Left hindlimb (tissue), 1 donor: Measurements from ENCODE around the gene OASL.
"Not testable (repeated sequence)": the region's sequence is repeated elsewhere in the genome, so short reads cannot be mapped to it uniquely, and the experiment has no call there.

Source experiments
- DNase-seq: peaks from one replicate; pipeline ENCODE4 v3.0.0-alpha.2; 2018

Gene OASL

DNA sequence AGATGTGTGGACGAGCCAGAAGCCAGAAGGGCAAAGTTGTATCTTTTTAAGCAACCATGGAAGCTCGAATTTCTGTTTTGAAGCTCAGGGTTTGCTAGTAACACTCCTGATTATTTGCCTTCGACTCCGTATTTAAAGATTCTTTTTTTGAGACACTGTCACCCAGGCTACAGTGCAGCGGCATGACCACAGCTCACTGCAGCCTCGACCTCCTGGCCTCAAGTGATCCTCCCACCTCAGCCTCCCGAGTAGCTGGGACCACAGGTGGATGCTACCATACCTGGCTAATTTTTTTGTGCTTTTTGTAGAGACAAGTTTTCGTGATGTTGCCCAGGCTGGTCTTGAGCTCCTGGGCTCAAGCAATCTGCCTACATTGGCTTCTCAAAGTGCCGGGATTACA lies 18.7 kb upstream of the OASL start:
- no peak for DNase-seq

DNA sequence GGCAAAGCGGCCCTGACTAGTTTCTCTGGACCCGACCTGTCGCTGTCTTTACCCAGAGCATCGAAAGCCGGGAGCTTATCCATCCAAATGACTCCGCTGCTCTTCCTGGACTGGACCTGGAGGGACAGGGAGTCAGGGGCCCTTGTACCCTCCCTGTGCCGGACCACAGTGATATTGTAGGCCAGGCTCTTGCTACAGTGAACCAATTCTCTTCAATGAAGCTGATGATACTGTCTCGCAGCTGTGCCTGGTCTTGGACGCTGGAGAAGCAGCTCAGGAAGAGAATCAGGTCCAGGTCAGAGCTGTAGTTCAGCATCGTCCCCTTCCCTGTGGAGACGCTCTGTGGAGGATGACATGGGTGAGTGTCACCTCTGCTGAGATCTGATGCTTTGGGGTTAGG lies 14.7 kb upstream of the OASL start:
- DNase-seq: no peak

DNA sequence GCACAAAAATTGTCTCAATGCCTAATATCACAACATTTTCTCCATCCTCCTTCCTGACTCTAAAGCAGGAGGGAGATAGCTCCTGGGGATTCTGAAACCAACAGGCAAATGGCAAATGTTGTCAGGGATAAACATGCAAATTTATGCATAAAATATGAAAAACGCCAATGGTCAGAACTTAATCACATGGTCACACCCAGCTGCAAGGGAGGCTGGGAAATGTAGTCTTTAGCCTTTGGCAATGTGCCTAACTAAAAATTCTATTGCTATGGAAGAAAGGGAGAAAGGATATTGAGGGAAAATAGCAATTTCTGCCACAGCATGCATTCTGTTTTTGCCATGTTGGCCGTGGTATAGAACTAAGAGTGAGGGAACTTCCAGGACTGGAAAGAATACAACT lies 11.7 kb upstream of the OASL start:
- no peak for DNase-seq

DNA sequence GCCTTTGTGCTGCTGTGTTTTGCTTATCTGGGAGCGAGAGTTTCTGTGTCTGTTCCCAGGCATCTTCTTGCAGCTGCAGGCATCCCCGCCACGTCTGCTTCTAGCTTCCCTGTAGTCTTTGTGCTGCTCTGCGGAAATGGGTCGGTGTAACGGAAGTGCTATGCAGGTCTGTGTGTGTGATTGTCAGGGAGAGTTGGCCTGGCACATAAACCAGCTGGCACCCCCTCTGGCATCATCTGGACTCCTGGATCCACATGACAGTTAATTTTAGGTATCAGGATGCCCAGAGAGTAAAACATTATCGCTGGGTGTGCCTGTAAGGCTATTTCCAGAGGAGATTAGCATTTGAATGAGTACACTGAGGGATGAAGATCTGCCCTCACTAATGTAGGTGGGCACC lies 9.4 kb upstream of the OASL start:
- DNase-seq: no peak

DNA sequence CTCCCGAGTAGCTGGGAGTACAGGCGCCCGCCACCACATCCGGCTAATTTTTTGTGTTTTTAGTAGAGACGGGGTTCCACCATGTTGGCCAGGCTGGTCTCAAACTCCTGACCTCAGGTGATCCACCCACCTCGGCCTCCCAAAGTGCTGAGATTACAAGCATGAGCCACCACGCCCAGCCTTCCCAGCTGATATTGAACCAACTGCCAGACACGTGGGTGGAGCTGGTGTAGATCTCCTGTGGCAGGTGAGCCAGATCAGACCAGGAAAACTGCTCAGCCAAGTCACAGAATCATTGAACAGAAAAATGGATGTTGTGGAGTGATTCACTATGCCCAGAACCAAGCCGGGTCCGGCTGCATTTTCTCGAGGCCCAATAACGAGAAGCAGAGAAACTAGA lies 8.4 kb upstream of the OASL start:
- DNase-seq: not testable (repeated sequence)

DNA sequence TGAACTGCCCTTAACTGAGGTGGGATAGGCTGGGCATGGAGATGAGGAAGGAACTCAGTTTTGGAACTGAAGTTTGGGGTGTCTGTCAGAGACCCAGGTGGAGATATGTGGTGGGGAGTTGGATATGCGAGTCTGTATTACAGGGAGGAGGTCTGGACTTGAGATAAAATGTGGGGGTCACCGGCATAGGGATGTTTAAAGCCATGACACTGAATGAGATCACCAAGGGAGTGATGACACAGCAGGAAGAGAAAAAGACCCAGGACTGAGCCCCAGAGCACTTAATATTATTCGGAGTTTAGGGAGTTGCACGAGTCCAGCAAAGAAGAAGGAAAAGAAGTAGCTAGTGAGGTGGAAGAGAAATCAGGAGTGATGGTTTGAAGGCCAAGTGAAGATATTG lies 4.0 kb upstream of the OASL start:
- no peak for DNase-seq

DNA sequence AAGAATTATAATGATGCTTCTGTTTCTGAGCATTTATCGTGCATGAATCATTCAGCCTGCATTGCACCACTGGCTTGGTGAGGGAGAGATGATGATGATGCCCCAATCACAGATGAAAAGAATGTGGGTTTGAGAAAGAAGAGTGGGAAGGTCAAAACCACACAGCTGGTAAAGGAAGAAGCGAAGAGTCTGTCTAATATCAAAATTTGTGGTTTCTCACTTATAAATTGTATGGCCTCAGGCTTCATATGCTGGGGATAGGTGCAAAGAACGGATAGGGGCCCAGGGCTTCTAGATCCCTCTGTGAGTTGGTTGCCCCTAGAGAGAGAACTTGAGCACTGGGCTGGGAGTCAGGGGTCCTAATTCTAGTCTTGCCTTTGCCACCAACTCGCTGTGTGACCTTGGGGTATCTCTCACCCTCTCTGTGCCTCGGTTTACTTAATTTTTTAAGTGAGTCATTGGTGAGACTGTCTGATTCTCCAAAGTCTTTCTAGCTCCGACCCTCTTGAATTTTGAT lies 2.2 kb downstream of the OASL start:
- no peak for DNase-seq

DNA sequence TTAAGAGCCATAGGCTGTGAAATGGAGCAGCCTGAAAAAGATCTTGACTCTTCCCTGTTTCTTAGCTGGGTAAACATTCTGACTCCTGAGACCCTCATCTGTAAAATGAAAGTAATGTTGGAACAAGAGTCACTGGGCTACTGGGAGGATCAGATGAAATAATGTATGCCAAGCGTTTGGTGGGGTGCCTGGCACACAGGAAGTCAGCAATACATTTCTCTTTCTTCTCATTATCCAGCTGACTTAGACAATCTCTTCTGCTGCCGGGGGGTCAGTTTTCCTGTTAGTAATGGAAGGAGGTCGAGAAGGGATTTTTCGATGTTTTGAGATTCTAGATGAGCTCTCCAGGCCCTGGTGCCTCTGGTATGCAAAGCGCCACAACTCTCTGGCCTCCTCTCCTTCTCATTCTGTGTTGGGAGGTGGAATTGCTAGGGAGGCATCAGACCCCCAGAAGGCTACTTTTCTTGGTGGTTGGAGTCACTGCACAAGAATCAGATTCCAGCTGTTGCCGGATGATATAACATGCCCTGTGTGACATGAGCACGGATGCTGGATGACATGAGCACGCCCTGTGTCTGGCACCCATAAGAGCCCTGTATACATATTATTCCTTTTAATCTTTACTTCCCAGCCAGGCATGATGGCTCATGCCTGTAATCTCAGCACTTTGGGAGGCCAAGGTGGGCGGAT lies 4.3 kb downstream of the OASL start:
- DNase-seq: no peak

DNA sequence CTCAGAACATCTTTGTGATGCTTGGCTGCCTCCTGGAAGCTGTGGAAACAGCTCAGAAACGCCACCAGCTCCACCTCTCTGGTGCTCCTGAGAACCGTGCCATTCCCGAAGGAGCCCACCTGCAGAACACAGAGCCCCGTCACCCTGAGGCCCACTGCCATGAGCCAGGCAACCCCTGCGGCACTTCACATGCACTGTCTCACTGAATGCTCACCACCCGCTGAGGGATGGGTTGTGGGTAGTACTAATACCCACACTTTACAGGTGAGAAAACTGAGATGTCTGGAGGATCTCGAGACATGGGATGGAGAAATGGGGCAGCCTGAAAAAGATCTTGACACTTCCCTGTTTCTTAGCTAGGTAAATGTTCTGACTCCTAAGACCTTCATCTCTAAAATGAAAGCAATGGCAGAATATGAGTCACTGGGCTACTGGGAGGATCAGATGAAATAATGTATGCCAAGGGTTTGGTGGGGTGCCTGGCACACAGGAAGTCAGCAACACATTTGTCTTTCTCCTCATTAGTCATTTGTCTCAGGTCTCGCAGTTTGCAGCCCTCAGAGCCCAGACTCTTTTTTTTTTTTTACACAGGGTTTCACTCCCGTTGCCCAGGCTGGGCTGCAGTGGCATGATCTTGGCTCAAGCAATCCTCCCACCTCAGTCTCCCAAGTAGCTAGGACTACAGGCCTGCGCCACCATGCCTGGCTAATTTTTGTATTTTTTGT lies 5.3 kb downstream of the OASL start:
- DNase-seq: no peak

DNA sequence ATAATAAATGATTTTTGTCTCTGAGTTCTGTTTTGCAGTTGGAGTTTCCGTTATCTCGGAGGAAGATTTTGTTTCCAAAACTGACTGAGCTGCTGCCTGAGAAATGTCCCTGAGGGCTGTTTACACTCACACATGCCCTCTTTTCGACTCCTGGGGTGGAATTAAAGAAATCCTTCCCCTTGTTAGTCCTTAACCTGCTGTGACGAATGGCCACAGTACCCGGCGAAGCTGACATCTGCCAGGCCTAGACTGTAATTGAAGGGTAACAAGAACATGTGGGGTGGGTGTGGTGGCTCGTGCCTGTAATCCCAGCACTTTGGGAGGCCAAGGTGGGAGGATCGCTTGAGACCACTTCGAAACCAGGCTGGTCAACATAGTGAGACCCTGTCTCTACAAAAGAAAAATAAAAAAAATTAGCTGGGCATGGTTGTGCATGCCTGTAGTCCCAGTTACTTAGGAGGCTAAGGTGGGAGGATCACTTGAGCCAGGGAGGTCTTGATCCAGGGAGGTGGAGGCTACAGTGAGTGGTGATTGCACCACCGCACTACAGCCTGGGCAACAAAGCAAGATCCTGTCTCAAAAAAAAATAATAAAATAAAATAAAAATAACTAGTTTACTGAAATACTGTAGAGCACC lies 8.4 kb downstream of the OASL start:
- no peak for DNase-seq

DNA sequence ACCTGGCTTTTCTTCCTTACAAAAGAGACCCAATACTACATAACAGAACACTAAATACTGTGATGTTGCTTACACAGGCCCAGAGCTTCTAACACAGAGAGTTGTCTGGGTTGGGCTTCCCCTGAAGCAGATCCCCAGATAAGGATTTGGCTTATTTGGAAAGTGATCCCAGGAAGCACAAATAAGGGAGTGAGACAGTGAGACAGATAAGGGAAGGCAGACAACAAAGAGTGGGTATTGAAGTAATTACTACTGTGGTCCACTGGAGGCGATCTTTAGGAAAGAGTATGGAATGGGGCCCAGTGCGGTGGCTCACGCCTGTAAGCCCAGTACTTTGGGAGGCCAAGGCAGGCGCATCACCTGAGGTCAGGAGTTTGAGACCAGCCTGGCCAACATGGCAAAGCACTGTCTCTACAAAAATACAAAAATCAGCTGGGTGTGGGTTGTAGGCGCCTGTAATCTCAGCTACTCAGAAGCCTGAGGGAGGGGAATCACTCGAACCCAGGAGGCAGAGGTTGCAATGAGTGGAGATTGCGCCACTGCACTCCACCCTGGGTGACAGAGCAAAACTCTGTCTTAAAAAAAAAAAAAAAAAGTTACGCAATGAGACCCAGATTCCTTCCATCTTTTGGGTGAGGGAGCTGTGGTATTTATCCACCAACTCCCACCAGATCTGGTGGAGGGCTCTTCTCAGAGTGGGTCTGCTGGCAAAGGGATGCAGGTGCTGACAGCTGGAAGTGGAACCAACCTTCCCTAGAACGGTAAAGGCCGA lies 12.6 kb downstream of the OASL start:
- DNase-seq: no peak

DNA sequence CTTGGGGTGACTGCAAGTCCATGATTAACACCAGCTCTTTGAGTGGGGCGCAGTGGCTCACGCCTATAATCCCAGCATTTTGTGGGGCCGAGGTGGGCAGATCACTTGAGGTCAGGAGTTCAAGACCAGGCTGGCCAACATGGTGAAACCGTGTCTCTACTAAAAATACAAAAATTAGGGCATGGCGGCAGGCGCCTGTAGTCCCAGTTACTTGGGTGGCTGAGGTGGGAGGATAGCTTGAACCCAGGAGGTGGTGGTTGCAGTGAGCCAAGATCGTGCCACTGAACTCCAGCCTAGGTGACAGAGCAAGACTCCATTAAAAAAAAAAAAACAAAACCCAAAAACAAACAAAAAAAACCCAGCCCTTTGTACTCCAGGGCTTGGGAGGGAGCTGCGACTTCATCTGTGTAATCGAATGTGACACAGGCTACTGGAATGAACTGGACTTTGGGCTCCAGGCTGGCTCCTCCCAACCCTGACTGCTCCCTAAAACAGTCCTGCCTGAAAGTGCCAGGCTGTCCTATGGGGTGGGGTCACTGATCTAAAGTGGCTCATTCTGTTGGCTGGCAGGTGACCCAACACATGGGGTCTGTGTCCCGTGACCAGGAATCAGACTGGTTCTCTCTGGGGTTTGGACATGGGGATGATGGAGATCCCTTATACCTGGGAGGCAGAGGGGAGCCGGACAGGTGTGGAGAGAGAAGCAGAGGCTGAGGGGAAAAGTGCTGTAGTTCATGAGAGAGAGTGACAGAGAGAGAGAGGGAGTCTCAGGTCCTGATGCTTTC lies 13.4 kb downstream of the OASL start:
- DNase-seq: no peak

DNA sequence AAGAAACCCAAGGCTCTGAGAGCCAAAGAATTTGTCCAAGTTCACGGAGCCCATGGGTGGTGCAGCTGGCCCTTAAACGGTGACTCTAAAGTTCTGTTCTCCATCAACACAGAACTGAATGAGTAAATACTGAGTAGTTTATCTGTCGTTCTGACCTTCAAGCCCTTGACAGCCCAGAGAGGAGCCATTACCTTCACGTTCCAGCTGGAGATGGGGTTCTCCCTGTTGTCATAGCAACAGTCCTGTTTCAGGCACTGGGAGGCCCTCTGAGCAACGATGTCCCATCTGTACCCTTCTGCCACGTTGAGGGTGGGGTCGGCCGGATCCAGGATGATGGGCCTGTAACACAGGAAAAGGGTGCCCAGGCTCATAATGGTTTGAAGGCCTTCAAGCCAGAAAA lies 15.2 kb downstream of the OASL start:
- DNase-seq: no peak

DNA sequence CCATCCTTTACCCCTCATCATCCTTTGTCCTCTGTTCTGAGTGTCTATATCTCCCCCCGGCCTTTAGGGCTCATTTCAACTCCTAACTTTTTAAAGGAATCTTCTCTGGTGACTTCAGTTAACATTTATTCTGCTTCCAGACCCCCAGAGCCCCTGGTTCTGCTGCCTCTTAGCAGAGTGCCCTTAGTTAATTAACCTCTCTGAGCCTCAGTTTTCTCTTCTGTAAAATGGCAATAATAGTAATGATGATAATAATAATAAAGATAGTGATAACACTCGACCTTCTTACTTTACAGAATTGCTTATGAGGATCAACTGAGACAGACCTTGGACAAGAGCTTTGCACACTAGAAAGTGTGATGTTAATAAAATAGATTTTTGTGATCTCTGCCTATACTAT lies 16.3 kb downstream of the OASL start:
- DNase-seq: no peak

DNA sequence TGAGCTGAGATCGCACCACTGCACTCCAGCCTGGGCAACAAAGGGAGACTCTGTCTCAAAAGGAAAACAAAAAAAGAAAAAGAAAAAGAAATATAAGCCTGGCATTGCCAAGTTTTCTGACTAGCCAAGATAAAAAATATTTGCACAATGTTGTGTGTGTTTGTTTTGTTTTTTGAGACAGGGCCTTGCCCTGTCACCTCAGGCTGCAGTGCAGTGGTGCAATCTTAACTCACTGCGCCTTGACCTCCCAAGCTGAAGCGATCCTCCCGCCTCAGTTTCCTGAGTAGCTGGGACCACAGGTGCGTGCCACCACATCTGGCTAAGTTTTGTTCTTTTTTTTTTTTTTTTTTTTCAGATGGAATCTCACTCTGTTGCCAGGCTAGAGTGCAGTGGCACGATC lies 17.3 kb downstream of the OASL start:
- DNase-seq: no peak

DNA sequence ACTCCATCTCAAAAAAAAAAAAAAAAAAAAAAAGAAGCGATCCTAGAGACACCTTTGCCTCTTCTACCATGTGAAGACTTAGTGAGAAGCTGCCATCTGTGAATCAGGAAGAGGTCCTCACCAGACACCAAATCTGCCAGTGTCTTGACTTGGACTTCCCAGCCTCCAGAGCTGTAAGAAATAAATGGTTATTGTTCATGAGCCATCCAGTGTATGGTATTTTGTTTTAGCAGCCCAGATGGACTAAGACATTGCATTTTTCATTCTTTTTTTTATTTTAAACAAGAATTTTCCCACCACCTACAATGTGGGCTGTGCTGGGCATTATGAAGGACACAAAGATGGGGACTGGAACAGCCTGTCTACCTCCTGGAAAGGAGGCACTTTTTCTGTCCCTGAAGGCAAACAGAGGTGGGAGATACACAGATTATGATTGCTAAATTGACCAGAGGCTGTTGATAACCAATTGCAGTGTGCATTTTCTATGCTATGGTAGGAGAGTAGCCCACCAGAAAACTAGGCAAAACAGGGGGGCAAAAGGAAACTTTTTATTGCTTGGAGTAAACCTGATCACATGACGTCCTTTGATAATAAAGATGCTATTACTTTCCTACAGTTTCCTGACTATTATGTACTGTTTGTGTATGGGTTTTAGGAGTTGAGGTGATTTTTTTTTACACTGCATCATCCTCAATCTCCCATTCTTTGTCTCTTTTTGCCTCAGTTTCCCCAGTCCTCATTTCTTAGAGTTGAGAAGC lies 20.0 kb downstream of the OASL start:
- DNase-seq: no peak

DNA sequence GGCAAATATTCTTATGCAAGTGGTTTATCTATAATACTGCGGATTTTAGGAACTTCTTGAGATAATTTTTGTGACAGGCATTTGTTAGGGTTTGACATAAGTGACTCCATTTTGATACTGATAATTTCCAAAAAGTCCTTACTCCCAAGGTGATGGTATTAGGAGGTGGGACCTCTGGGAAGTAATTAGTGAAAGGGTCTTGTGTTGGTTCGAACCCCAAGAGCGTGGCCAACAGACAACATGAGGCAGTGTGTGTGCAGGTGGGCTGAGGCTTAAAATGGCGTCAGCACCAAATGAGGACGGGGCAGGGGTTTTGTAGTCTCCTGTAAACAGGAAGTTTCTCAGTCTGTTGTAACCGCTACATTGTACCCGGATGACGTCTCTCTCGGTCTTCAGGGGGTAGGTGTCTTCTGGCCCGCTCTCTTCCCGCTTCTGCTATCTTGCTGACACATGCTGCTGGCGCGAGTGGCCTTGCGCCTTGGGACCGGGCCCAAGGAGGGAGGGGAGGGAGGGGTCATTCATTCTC lies 21.0 kb downstream of the OASL start:
- no peak for DNase-seq

DNA sequence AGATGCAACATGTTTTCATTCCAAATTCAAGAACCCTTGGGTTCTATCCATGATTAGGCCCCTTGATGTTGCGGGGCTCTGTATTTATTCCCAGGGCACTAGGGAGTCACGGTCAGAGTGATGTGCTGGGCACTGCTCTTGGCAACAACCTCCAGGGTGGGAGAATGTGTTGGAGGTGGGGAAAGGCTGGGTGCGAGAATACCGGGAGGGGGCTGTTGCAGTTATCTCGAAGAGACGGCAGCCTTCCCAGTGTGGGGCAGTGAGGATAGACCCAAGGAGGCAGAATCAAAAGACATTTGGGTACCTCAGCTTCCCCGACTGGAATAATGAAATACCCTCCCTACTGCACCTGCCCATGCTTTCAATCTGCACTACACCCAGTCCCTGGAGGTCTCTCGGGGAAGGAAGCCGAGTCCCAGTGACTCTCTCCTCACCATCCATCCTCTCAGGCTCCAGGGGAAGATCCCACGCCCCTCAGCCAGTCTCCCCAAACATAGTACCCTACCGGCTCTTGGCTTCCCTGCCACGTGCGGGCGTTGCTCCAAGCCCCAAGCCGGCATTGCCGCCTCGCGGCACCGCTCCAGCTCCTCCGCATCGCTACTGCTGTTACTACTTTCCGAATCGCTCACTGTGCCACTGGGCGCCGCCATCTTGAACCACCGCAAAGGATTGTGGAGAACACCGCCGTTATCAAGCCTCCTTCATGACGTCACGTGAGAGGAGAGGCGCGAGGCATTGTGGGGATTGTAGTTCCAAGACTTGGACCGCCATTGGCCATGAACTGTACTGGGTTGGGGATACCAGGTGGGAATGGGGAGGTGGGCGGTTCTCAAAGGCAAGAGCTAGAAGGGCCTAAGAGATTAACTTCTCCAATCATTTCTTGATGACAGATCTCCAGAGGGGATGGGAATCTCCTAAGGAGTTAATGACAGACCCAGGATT lies 22.9 kb downstream of the OASL start, which contains the start of gene C12orf43:
Gene C12orf43 (minus strand): TSS at position 663 of the 942 bp plus-strand sequence. CDS start 13 bp downstream, at position 650.
- peak; percentile 92 for DNase-seq

DNA sequence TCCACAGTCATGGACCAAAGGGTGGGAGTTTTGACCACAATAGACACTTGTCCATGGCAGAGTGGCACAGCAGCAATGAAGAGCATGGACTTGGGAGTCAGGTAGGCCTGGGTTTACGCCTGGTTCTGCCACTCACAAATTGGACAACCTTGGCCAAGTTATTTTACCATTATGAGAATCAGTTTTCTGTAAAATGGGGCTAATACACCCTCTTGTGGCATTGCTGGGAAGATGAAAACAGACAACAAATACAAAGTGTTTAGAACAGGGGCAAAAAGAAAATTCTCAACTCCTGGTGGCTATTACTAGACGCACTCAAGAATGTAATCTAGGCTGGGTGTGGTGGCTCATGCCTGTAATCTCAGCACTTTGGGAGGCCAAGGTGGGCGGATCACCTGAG lies 25.3 kb downstream of the OASL start:
- DNase-seq: no peak

DNA sequence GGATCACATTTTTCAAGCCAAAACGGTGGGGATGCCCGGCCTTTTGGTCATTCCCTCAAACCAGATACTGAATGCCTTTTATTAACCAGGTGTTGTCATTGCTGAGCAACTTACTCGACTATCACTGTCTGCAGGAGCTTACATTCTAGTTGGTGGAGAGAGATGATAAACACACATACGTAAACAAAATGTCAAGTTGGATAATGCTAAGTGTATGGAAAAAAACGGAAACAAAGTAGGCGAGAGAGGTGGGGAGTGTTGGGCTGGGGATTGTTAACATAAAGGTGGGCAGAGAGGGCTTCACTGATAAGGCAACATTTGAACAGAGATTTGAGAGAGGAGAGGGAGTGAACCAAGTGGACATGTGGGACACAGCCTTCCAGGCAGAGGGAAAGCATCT lies 27.2 kb downstream of the OASL start:
- DNase-seq: no peak
